Calu3 (cell line): Measurements from ENCODE around the gene MS4A10. TPM values are rescaled to one million over a fixed set of nuclear protein-coding genes. Genes with fewer than 3 reads are reported as not detected.

ENCODE experiments used
- BruUV-seq: library from RNA; stranded (reverse); fragments of 400-500 nt; replicated peaks from 2 replicates; lab custom pipeline; 2021; lab: Mats Ljungman, UMichigan
- CTCF ChIA-PET: fragments of 300-600 bp; sonication (Branson Sonifier 250); formaldehyde crosslinking; loops from one replicate; lab custom pipeline; 2022; ENCODE audit warnings: antibody characterized with exemption; lab: Charles Lee
- DNase-seq: peaks from one replicate; pipeline ENCODE4 v3.0.0; 2022
- H3K27ac Mint-ChIP-seq: one replicate; pipeline ENCODE4 v1.8.0; 2022; ENCODE audit warnings: mixed read lengths; ENCODE audit not compliant: unreplicated experiment
- H3K27me3 Mint-ChIP-seq: one replicate; pipeline ENCODE4 v1.8.0; 2022; ENCODE audit warnings: mixed read lengths; ENCODE audit not compliant: unreplicated experiment
- H3K36me3 Mint-ChIP-seq: one replicate; pipeline ENCODE4 v1.8.0; 2022; ENCODE audit warnings: mild to moderate bottlenecking, moderate library complexity, mixed read lengths; ENCODE audit not compliant: insufficient read depth, unreplicated experiment
- H3K4me1 Mint-ChIP-seq: one replicate; pipeline ENCODE4 v1.8.0; 2022; ENCODE audit warnings: mild to moderate bottlenecking, low read depth, mixed read lengths; ENCODE audit not compliant: unreplicated experiment
- H3K4me3 Mint-ChIP-seq: one replicate; pipeline ENCODE4 v1.8.0; 2022; ENCODE audit warnings: mild to moderate bottlenecking, low read depth, moderate library complexity, mixed read lengths; ENCODE audit not compliant: unreplicated experiment
- H3K9me3 Mint-ChIP-seq: one replicate; pipeline ENCODE4 v1.8.0; 2022; ENCODE audit warnings: low read depth, mixed read lengths; ENCODE audit not compliant: unreplicated experiment
- intact Hi-C: fragments of 100-400 bp; cut with micrococcal nuclease; formaldehyde crosslinking; loops from one replicate; pipeline ENCODE4 v1.10.0; 2022; ENCODE audit not compliant: unreplicated experiment
- total RNA-seq: library from RNA; stranded (reverse); gene quantifications from 2 replicates; pipeline ENCODE4 v1.2.3, GENCODE V29; 2022
- TF ChIP-seq, protein P1 (sequence below): fragments of 200-600 bp; IDR thresholded peaks from one replicate; pipeline ENCODE4 v1.8.0; 2022; ENCODE audit warnings: antibody characterized with exemption; ENCODE audit not compliant: unreplicated experiment

The MS4A10 gene
- total RNA-seq, 1 experiment from 2014 or later = not detected

- TF ChIP-seq, protein P1, sequence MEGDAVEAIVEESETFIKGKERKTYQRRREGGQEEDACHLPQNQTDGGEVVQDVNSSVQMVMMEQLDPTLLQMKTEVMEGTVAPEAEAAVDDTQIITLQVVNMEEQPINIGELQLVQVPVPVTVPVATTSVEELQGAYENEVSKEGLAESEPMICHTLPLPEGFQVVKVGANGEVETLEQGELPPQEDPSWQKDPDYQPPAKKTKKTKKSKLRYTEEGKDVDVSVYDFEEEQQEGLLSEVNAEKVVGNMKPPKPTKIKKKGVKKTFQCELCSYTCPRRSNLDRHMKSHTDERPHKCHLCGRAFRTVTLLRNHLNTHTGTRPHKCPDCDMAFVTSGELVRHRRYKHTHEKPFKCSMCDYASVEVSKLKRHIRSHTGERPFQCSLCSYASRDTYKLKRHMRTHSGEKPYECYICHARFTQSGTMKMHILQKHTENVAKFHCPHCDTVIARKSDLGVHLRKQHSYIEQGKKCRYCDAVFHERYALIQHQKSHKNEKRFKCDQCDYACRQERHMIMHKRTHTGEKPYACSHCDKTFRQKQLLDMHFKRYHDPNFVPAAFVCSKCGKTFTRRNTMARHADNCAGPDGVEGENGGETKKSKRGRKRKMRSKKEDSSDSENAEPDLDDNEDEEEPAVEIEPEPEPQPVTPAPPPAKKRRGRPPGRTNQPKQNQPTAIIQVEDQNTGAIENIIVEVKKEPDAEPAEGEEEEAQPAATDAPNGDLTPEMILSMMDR = no peak
- Mint-ChIP-seq H3K4me1 (no peaks in the 10 kb centered on the region), H3K27ac (no peak overlapping the region), H3K36me3 (peaks cover 3% of the 10 kb centered on the region), H3K4me3 (no peak overlapping the region), H3K27me3 (peaks cover 41% of the 10 kb centered on the region), H3K9me3 (no peaks in the 10 kb centered on the region)
- intact Hi-C loops = no loop called here
- BruUV-seq = no TSS peak
- CTCF ChIA-PET = interaction anchor here (1.0 kb wide), 1 partner anchor 60 kb away, joined by 5 read pairs; no protein-coding TSS in a partner anchor
- DNase-seq = no peak
Measured at GRCh38 chr11:60835534-60835846, 50.4 kb downstream of the MS4A10 start.

DNA sequence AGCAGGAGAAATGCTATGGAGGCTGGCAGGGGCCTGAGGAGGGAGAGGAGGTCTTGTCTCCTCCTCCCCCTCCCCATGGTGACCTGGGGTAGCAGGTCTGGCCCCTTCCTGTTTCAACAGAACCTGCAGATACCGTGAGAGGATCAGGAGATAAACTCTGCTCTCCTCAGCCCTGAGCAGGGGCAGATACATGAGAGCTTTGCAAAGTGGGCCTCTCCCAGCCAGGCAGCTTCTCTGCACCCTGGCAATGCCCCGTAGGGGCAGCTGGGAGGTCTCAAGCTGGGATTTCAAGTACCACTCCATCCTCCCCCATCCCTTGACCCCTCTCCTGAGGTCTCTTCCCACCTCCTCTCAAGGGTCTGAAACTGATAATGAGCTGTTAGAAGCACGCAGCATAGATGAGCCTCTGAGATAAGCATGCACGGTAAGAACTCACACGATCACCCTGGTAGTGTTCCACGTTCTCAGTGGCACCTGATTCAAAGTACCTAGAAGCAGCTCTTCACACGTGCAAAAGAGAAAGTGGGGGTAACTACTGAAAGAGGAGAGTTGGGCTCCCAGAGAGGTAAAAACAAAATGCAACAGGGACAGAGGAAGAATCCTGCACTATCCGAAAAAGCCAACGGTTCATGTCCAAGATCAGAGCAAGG is 51.9 kb downstream of the MS4A10 start:
- H3K36me3 Mint-ChIP-seq = peaks cover 18% of the 10 kb centered on the region

DNA sequence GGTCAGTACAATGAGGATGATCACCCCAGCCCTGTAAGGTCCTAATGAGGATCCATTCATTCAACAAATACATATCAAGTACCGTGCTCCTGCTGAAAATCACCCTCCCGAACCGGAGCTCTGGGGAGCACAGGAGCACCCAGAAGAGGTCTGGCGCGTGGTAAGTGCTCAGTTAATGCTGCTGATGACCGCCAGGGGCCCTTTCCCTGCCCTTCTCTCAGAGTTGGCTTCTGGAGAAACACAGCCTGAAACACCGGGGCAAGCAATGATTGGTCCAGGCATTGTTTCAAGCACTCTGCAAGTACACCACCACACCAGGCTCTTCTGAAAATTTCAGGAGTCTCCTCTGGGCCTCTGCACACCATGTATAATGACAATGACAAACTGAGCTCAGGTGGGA is 53.0 kb downstream of the MS4A10 start:
- H3K27ac Mint-ChIP-seq = no peak overlapping the region
- no TSS peak for BruUV-seq
- H3K36me3 Mint-ChIP-seq = peaks cover 30% of the 10 kb centered on the region
- H3K27me3 Mint-ChIP-seq = peaks cover 29% of the 10 kb centered on the region
- no peak overlapping the region for H3K4me3 Mint-ChIP-seq
- TF ChIP-seq, protein P1 = no peak
- H3K9me3 Mint-ChIP-seq = no peaks in the 10 kb centered on the region
- no peak for DNase-seq
- peaks cover 14% of the 10 kb centered on the region for H3K4me1 Mint-ChIP-seq
- CTCF ChIA-PET = interaction anchor here (0.7 to 0.8 kb wide), 2 partner anchors 27 to 62 kb away, joined by 3 read pairs; no protein-coding TSS in a partner anchor
- intact Hi-C loops = no loop called here

More for the DNA sequence above, 51.9 kb downstream of the MS4A10 start:
- BruUV-seq = no TSS peak
- Mint-ChIP-seq H3K27ac (no peak overlapping the region), H3K4me1 (peaks cover 12% of the 10 kb centered on the region), H3K9me3 (no peaks in the 10 kb centered on the region), H3K27me3 (peaks cover 40% of the 10 kb centered on the region), H3K4me3 (no peak overlapping the region)
- CTCF ChIA-PET = no interaction called here
- TF ChIP-seq, protein P1 = no peak
- intact Hi-C loops = no loop called here
- DNase-seq = no peak

DNA sequence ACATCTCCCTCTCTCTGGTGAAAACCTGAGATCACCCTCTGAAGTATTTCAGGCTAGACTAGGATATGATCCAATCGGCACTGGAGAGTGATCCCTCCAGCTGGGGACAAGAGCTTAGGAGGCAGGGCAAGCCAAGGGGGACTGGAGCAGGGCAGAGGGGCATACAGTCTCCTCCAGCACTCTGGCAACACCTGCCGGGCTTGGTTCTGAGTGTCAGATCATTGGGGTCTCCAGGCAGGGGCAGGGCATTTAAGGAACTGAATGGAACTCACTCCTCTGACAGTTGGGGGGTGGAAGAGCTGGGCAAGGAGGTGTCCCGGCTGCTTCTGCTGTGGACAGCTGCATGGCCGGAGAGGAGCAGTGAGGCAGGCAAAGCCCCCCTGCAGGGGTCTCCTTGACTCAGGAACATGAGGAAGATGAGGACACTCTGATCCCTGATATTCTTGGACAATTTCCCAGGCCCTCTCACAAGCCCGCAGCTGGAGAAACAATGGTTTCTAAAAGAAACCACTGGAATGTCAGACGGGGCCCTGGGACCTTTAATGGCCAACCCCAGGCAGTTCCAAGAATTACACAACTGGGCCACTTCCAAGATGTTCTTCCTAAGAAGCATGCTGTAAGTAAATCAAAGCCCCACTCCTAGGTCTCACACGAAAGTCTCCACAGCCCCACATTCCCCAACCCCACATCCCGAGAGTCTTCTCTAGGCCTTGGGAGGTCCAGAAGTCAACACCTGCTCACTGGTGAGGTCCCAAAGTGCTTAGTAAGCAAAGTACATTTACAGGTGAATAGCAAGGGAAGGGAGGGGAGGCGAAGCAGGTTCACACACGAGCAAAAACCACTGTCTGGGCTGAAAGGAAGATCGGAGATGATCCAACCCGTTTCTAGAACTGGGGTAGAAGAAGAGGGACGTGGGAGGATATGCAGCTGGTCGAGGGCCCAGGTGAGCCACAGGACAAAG is 55.6 kb downstream of the MS4A10 start:
- intact Hi-C loops = no loop called here
- CTCF ChIA-PET = no interaction called here
- BruUV-seq = no TSS peak
- Mint-ChIP-seq H3K27me3 (peaks cover 15% of the 10 kb centered on the region), H3K4me1 (peaks cover 39% of the 10 kb centered on the region), H3K4me3 (peak overlapping the region; percentile 93), H3K9me3 (no peaks in the 10 kb centered on the region), H3K36me3 (peaks cover 43% of the 10 kb centered on the region), H3K27ac (peak overlapping the region; percentile 58)
- DNase-seq = no peak
- TF ChIP-seq, protein P1 = no peak
